Measurements from ENCODE around the gene PFKL. TPM values are rescaled to one million over a fixed set of nuclear protein-coding genes. Genes with fewer than 3 reads are reported as not detected.

Gene PFKL
- total RNA-seq, 1 donor = 106 TPM

DNA sequence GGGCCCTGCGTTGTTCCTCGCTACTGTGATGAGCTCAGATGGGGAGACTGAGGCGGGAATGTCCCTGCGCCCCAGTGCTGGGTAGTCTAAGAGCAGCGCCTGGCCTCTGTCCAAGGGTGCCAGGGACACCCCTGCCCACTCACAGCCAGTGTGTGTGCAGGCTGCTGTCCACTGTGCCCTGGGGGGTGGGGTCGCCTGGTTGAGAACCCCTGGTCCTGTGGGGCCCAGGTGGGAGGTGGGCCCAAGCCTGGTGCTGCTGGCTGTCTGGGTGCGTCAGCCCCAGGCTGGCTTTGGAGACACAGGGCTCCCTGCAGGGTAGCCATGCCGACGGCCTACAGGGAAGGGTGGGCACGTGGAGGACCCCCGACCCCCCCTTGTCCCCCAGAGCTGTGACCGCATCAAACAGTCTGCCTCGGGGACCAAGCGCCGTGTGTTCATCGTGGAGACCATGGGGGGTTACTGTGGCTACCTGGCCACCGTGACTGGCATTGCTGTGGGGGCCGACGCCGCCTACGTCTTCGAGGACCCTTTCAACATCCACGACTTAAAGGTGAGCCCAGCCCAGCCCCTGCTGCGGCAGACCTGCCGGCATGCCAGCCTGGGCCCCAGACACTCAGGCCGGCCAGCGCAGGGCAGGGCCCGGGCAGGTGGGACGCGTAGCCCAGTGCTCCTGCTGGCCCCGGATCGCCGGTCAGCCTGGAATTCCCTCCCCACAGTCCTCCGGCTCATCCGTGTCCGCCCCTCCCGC, 24.4 kb downstream of the PFKL start:
- DNase-seq (ENCODE audit: low read depth) = no peak
- TF ChIP-seq, protein P1, sequence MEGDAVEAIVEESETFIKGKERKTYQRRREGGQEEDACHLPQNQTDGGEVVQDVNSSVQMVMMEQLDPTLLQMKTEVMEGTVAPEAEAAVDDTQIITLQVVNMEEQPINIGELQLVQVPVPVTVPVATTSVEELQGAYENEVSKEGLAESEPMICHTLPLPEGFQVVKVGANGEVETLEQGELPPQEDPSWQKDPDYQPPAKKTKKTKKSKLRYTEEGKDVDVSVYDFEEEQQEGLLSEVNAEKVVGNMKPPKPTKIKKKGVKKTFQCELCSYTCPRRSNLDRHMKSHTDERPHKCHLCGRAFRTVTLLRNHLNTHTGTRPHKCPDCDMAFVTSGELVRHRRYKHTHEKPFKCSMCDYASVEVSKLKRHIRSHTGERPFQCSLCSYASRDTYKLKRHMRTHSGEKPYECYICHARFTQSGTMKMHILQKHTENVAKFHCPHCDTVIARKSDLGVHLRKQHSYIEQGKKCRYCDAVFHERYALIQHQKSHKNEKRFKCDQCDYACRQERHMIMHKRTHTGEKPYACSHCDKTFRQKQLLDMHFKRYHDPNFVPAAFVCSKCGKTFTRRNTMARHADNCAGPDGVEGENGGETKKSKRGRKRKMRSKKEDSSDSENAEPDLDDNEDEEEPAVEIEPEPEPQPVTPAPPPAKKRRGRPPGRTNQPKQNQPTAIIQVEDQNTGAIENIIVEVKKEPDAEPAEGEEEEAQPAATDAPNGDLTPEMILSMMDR (IDR thresholded peaks at IDR 0.05; ENCODE audit: insufficient read depth, low read depth, low read length) = no peak
- no peak overlapping the region for H3K4me3 ChIP-seq (ENCODE audit: low read depth, low read length)

DNA sequence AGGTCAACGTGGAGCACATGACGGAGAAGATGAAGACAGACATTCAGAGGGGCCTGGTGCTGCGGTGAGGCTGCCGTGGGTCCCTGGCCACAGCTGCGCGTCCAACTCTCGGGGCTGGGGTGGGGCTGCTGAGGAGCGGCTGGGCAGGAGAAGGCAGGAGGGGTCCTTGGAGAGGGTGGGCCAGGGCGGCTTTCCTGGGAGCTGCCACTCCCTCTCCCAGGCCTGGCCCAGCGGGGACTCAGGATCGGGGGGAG, 24.9 kb downstream of the PFKL start:
- TF ChIP-seq, protein P1 (IDR thresholded peaks at IDR 0.05; ENCODE audit: insufficient read depth, low read depth, low read length) = no peak
- no peak for DNase-seq (ENCODE audit: low read depth)
- H3K4me3 ChIP-seq (ENCODE audit: low read depth, low read length) = no peak overlapping the region

DNA sequence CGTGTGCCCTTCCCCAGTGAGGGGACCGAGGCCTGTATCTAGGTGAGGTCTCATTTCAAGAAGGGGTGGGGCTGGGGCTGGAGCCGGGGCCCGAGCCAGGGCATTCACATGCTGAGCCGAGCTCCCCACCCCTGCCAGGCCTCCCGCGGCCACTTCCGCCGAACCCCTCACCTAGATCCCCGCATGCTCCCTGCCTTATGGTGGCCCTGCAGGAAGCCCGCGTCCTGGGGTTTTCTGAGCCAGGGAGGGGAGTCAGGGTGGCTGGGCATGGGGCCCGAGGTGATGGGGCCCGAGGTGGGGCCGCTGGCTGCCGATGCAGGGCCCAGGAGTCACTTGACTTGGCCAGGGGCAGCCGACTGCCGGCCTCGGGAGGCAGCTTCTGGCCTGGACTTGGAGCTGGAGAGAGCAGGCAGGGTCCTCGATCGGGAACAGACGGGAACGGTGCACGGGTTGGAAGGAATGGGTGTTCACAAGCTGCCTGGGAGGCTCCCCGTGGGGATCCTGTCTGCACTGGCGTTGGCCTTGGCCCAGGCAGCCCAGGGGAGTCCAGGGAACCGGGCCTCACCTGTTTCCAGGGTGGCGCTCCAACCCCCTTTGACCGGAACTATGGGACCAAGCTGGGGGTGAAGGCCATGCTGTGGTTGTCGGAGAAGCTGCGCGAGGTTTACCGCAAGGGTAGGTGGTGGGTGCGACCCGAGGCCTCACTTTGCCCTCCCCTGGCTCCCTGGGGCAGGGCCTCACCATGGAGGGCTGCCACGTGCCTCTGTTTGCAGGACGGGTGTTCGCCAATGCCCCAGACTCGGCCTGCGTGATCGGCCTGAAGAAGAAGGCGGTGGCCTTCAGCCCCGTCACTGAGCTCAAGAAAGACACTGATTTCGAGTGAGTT, 25.8 kb downstream of the PFKL start:
- DNase-seq (ENCODE audit: low read depth) = no peak
- TF ChIP-seq, protein P1 (IDR thresholded peaks at IDR 0.05; ENCODE audit: insufficient read depth, low read depth, low read length) = no peak
- no peak overlapping the region for H3K4me3 ChIP-seq (ENCODE audit: low read depth, low read length)

DNA sequence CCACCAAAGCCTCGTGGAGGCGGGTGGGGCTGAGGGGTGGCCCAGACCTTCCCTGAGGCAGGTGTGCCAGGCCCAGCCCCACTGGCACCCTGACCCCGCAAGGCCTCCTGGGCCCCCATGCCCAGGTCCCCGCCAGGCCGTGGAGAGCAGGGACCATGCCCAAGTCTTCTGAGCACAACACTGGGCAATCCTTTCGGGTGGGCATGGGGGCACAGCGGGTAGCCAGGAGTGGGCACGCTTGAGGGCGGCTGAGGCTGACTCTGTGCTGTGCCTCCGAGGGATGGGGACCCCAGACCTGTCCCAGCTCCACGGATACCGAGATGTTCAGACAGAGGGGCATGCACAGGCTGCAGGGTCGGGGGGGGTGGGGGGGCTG, 26.4 kb downstream of the PFKL start:
- no peak for DNase-seq (ENCODE audit: low read depth)
- TF ChIP-seq, protein P1 (IDR thresholded peaks at IDR 0.05; ENCODE audit: insufficient read depth, low read depth, low read length) = no peak
- H3K4me3 ChIP-seq (ENCODE audit: low read depth, low read length) = no peak overlapping the region

DNA sequence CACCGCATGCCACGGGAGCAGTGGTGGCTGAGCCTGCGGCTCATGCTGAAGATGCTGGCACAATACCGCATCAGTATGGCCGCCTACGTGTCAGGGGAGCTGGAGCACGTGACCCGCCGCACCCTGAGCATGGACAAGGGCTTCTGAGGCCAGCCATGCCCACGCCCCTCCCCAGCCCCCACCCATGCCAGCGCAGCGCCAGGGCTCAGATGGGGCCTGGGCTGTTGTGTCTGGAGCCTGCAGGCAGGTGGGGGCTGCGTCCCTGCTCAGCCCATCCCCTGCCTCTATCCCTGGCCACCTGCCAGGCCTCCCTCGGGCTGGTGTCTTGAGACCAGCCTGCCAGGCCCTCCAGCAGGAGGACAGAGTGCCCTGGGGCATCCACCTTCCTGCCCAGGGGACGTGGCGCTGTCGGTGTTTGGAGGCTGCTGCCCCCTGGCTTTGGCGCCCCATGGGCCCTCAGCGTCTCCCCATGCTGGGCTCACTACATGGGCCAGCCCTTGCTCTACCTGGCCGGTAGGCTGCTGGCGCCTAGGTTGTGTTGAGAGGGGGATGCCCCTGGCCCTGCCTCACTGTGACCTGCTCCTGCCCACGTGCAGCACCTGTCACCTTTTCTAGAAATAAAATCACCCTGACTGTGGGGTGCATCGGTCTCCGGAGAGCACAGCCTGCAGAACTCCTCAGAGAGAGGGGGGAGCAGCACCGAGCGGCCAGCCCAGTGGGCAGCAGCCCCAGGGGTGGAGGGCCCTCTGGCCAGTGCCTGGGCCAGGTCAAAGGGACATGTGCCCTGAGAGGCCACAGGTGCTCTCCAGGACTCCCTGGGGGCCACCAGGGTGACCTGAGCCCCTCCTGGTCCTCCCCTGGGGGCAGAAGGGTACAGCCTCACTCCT, 27.1 kb downstream of the PFKL start:
- DNase-seq (ENCODE audit: low read depth) = no peak
- TF ChIP-seq, protein P1 (IDR thresholded peaks at IDR 0.05; ENCODE audit: insufficient read depth, low read depth, low read length) = no peak
- H3K4me3 ChIP-seq (ENCODE audit: low read depth, low read length) = no peak overlapping the region

DNA sequence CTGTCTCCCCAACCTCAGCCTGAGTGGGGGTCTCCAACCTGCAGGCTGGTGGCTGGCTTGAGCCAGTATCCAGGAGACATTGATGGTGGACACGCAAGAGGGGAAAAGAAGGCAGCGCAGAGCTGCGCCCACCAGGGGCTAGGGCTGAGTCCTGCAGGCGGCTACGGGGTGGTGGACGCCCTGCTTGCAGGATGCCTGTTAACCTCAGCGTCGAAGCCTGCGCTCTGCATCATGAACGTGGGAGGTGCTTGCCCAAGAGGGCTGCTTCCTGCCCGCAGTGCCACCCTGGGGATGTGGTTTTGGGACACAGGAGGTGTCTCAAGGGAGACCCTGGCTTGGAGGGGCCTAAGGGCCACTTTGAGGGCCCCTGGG, 27.7 kb downstream of the PFKL start:
- no peak overlapping the region for H3K4me3 ChIP-seq (ENCODE audit: low read depth, low read length)
- TF ChIP-seq, protein P1 (IDR thresholded peaks at IDR 0.05; ENCODE audit: insufficient read depth, low read depth, low read length) = no peak
- no peak for DNase-seq (ENCODE audit: low read depth)

Data from fibroblast of villous mesenchyme (primary cell).